HepG2 (cell line): ENCODE data around the gene HNRNPM. TPM values are rescaled to one million over a fixed set of nuclear protein-coding genes. Genes with fewer than 3 reads are reported as not detected.

ENCODE experiments used
- ATAC-seq: fragments of 200-7000 bp; cut with Tn5 transposase; 3 replicates; pipeline ENCODE4 v1.9.1; 2020; ENCODE audit warnings: mild to moderate bottlenecking, moderate library complexity
- BruUV-seq: library from RNA; stranded (reverse); fragments of 400-500 nt; replicated peaks from 2 replicates; lab custom pipeline; 2021; lab: Mats Ljungman, UMichigan
- CTCF ChIA-PET: fragments of 300-600 bp; formaldehyde crosslinking; extraction: SDS; loops from one replicate; lab custom pipeline; 2021; ENCODE audit warnings: low total read pairs, inconsistent platforms, low intra/inter-chr PET ratio; lab: Yijun Ruan, JAX
- POLR2A ChIA-PET: fragments of 350-600 bp; sonication (Branson Sonifier 250); formaldehyde crosslinking; loops from one replicate; lab custom pipeline; 2020; ENCODE audit warnings: antibody characterized with exemption, inconsistent platforms; lab: Yijun Ruan, JAX
- DNase-seq: peaks from one replicate; pipeline ENCODE4 v3.0.0-alpha.2; 2015; ENCODE audit warnings: low spot score
- FAIRE-seq: peaks from 3 replicates; lab custom pipeline; 2011; peaks lifted over from hg19 to GRCh38; lab: Jason Lieb, UNC
- H2AFZ ChIP-seq: one replicate; pipeline ENCODE4 v1.6.1; 2011; ENCODE audit warnings: low read length, inconsistent platforms
- H3K27ac ChIP-seq: fragments of 300-600 bp; 3 replicates; pipeline ENCODE4 v1.8.0; 2011; ENCODE audit warnings: mixed run types, mild to moderate bottlenecking, mixed read lengths, low read length, inconsistent platforms; ENCODE audit not compliant: insufficient read depth; ENCODE audit errors: extremely low read length
- H3K27me3 ChIP-seq, 2 experiments: fragments of 200-600 bp in 1 of 2; 2 replicates in 1 of 2; 3 replicates in 1 of 2; pipeline versions ENCODE4 v1.6.0 to v1.8.0; 2011; ENCODE audit warnings: low read length in 2 of 2, mild to moderate bottlenecking in 2 of 2, moderate library complexity in 2 of 2, inconsistent platforms in 1 of 2; ENCODE audit not compliant: insufficient read depth in 2 of 2, control insufficient read depth in 1 of 2
- H3K36me3 ChIP-seq, 2 experiments: fragments of 200-600 bp in 1 of 2; replicated peaks in 1 of 2; 2 replicates in 1 of 2; 3 replicates in 1 of 2; pipeline versions ENCODE4 v1.5.1 to v1.8.0; 2011; ENCODE audit warnings: low read length in 2 of 2, inconsistent platforms in 1 of 2; ENCODE audit not compliant: insufficient read depth in 2 of 2, control insufficient read depth in 1 of 2
- H3K4me1 ChIP-seq: 2 replicates; pipeline ENCODE4 v1.5.1; 2012; ENCODE audit warnings: low read length, inconsistent platforms; ENCODE audit not compliant: insufficient read depth
- H3K4me2 ChIP-seq: 2 replicates; pipeline ENCODE4 v1.6.0; 2011; ENCODE audit warnings: low read depth, low read length, inconsistent platforms
- H3K4me3 ChIP-seq, 3 experiments: fragments of 200-600 bp in 1 of 3; sonication (generic), shearing (Covaris generic) in 1 of 3; replicated peaks in 1 of 3; 2 replicates each; pipeline ENCODE4 v1.5.1; 2011 to 2016; ENCODE audit warnings: low read length in 3 of 3, inconsistent platforms in 2 of 3, low read depth in 2 of 3, mild to moderate bottlenecking in 2 of 3, control low read depth in 1 of 3, mixed read lengths in 1 of 3; ENCODE audit not compliant: insufficient read depth in 1 of 3
- H3K79me2 ChIP-seq: one replicate; pipeline ENCODE4 v1.6.1; 2011; ENCODE audit warnings: low read length, inconsistent platforms; ENCODE audit not compliant: insufficient read depth
- H3K9ac ChIP-seq: 2 replicates; pipeline ENCODE4 v1.6.0; 2011; ENCODE audit warnings: mild to moderate bottlenecking, low read depth, low read length, inconsistent platforms; ENCODE audit not compliant: insufficient read depth
- H3K9me3 ChIP-seq: 2 replicates; pipeline ENCODE4 v1.5.1; 2012; ENCODE audit warnings: mild to moderate bottlenecking, low read length
- H4K20me1 ChIP-seq: 2 replicates; pipeline ENCODE4 v1.6.0; 2011; ENCODE audit warnings: inconsistent platforms, mild to moderate bottlenecking, low read length, moderate library complexity; ENCODE audit not compliant: insufficient read depth
- AGO2 ChIP-seq: fragments of 200-400 bp; formaldehyde crosslinking; optimal IDR thresholded peaks from 2 replicates; pipeline ENCODE3; 2017; ENCODE audit warnings: mild to moderate bottlenecking, low read depth, low read length, moderate library complexity
- RBFOX2 ChIP-seq: fragments of 200-400 bp; formaldehyde crosslinking; IDR thresholded peaks from 2 replicates; pipeline ENCODE4 v1.6.1; 2017; ENCODE audit warnings: low read depth, mild to moderate bottlenecking, low read length
- RBM22 ChIP-seq: fragments of 200-400 bp; formaldehyde crosslinking; optimal IDR thresholded peaks from 2 replicates; pipeline ENCODE3; 2017; ENCODE audit warnings: mild to moderate bottlenecking, low read length, moderate library complexity
- RCOR2 ChIP-seq: IDR thresholded peaks from 2 replicates; pipeline ENCODE4 v1.6.1; 2016; ENCODE audit warnings: missing biosample characterization, missing genetic modification reagents
- ZNF768 ChIP-seq: sonication (generic); formaldehyde crosslinking; IDR thresholded peaks from 2 replicates; pipeline ENCODE4 v1.4.0; 2020; ENCODE audit warnings: missing genetic modification reagents
- WGBS: methylation state at CpG from one replicate; pipeline ENCODE4 v1.1.6; 2017; ENCODE audit warnings: low lambda C conversion rate; 5-methylcytosine and 5-hydroxymethylcytosine counted together
- in situ Hi-C: cut with HindIII; loops from 2 replicates; pipeline ENCODE4 v1.10.0; 2017; ENCODE audit warnings: low pct_unique_long_range_greater_than_20kb; ENCODE audit not compliant: extremely low pct_ligation_motif_present
- intact Hi-C: fragments of 100-400 bp; cut with micrococcal nuclease; formaldehyde crosslinking; loops from one replicate; pipeline ENCODE4 v1.10.0; 2022; ENCODE audit not compliant: unreplicated experiment
- polyA plus RNA-seq, 8 experiments: library from polyadenylated mRNA; depleted of rRNA in 3 of 8; stranded (reverse) in 7 of 8; unstranded in 1 of 8; fragments of >200 nt; fragmentation: Illumina TruSeq in 4 of 8; extraction: Trizol in 4 of 8; gene quantifications; 2 replicates each; pipeline versions ENCODE4 v1.2.1 to v1.2.3, GENCODE V29; 2011 to 2016; ENCODE audit warnings: low read depth in 4 of 8, missing spikeins in 1 of 8, mixed read lengths in 1 of 8; ENCODE audit not compliant: insufficient read depth in 1 of 8
- total RNA-seq, 5 experiments: library from RNA; depleted of rRNA; stranded (reverse); fragments of >200 nt; fragmentation: Illumina TruSeq; extraction: Trizol; gene quantifications; 2 replicates each; pipeline ENCODE4 v1.2.3, GENCODE V29; 2016; ENCODE audit warnings: low read depth in 1 of 5

HNRNPM gene
- total and polyA plus RNA-seq, 2 of the 13 experiments (the other 11 are each of a cell fraction or from before 2014, with no cell fraction given), result 56.7 to 102 TPM

DNA sequence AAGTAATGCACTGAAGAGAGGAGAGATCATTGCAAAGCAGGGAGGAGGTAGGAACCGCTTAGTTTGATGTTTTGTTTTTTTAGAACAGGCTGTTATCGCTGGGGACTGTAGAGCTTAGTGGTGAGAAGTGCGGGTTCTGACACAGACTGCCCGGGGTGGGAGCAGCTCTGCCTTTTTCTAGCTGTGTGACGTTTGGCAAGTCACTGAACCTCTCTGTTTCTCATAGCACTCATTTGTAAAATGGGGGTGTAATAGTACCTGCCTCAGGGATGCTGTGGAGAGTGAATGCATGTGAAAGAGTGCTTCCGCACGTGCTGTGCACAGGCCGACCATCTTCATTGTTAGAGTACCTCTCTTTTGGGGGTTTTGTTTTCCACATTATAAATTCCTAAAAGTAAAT is 38.4 kb downstream of the HNRNPM start:
- Histone ChIP-seq H3K79me2 (peaks cover 29% of the 10 kb centered on the region), H3K4me3 (no peak overlapping the region), H3K27ac (no peak overlapping the region), H3K9ac (no peak overlapping the region), H3K4me2 (no peak overlapping the region), H3K36me3 (peaks cover 47 to 84% of the 10 kb centered on the region in 2 experiments; a peak in 4 of 5 replicates), H2AFZ (no peak overlapping the region), H3K9me3 (no peaks in the 10 kb centered on the region), H4K20me1 (peaks cover 47% of the 10 kb centered on the region), H3K27me3 (no peaks in the 10 kb centered on the region), H3K4me1 (no peaks in the 10 kb centered on the region)
- ATAC-seq, result no peak
- TF ChIP-seq RCOR2 (no peak), ZNF768 (CRISPR knock-in tag) (peak; percentile 92)
- intact Hi-C loops (no loop called here), in situ Hi-C loops (no loop called here)
- ChIA-PET CTCF (no interaction called here), POLR2A (no interaction called here)
- no peak for FAIRE-seq
- no peak for DNase-seq
- WGBS, result 94% methylated on average over 8 of the region's 8 CpGs
- BruUV-seq, result no TSS peak

DNA sequence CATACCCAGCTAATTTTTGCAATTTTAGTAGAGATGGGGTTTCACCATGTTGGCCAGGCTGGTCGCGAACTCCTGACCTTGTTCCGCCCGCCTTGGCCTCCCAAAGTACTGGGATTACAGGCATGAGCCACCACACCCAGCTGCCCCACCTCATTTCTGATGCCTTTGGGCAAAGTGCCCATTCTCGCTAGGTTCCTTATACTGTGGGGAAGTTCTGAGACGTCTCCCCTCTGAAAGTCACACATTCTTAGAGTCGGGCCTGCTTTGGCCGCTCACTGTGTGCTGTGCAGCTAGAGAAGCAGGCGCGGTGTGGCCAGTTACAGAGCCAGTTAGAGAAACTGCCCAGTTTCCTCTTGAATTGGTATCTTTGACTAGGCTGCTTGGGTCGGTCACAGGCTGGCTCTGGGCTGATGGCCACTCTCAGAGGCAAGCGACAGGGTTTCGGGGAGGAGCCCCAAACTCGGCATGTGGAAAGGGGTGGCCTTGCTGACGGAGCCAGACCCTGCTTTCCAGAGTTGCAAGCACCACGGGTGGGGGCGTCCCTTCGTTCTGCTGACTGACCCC is 39.6 kb downstream of the HNRNPM start:
- POLR2A ChIA-PET, result no interaction called here
- peaks cover 45 to 79% of the 10 kb centered on the region in 2 experiments; a peak in 4 of 5 replicates for H3K36me3 ChIP-seq

More for the DNA sequence above, 39.6 kb downstream of the HNRNPM start:
- Histone ChIP-seq H4K20me1 (peaks cover 35% of the 10 kb centered on the region), H3K27me3 (no peaks in the 10 kb centered on the region), H3K9ac (no peak overlapping the region), H3K79me2 (peaks cover 18% of the 10 kb centered on the region), H3K4me3 (no peak overlapping the region), H3K9me3 (no peaks in the 10 kb centered on the region), H2AFZ (no peak overlapping the region), H3K4me1 (no peaks in the 10 kb centered on the region), H3K27ac (no peak overlapping the region), H3K4me2 (no peak overlapping the region)
- ATAC-seq (no peak), FAIRE-seq (no peak), DNase-seq (no peak)
- BruUV-seq, result no TSS peak
- WGBS, result 97% methylated on average over 14 of the region's 18 CpGs
- intact Hi-C loops, result no loop called here
- CTCF ChIA-PET, result no interaction called here
- TF ChIP-seq RBFOX2, result no peak
- TF ChIP-seq AGO2, result peak; percentile 42
- peak; percentile 51 for TF ChIP-seq RBM22
- in situ Hi-C loops, result no loop called here
